ENCODE results near the gene KNCN.

KNCN gene

GRCh38 chr1:46554236-46554596 lies 2.8 kb upstream of the KNCN start:
- H3K4me1 ChIP-seq (ENCODE audit: control insufficient read depth, insufficient read depth, low read length): no peaks in the 10 kb centered on the region
- peaks cover 0 to 14% of the 10 kb centered on the region in 2 experiments; a peak in 1 of 3 replicates for H3K36me3 ChIP-seq (ENCODE audit: control insufficient read depth in 2 of 2, insufficient read depth in 1 of 2, low read length in 2 of 2)
- no peak overlapping the region for H3K27ac ChIP-seq (ENCODE audit: extremely low read depth, low read depth, low read length)
- no peaks in the 10 kb centered on the region for H3K9me3 ChIP-seq (ENCODE audit: control insufficient read depth, insufficient read depth, low read depth, low read length)
- no peak overlapping the region for H3K4me3 ChIP-seq (ENCODE audit: low read depth, low read length)
- ChIA-PET POLR2A (no interaction called here), CTCF (interaction anchor here (0.6 to 1.0 kb wide), 4 partner anchors 112 to 311 kb away, joined by 3 to 4 read pairs (median 3); no protein-coding TSS in a partner anchor)
- TF ChIP-seq ZFHX2 (tag by site-specific recombination; conservative IDR thresholded peaks at IDR 0.05) (no peak), GLI2 (tag by site-specific recombination; IDR thresholded peaks at IDR 0.05; ENCODE audit: borderline replicate concordance, low read depth) (no peak), MZF1 (tag by site-specific recombination; IDR thresholded peaks at IDR 0.05; ENCODE audit: borderline replicate concordance) (no peak), ZNF549 (tag by site-specific recombination; IDR thresholded peaks at IDR 0.05) (no peak), ZNF223 (tag by site-specific recombination; IDR thresholded peaks at IDR 0.05) (no peak), ZNF747 (tag by site-specific recombination; IDR thresholded peaks at IDR 0.05) (no peak), ZNF701 (tag by site-specific recombination; IDR thresholded peaks at IDR 0.05) (no peak), MYNN (tag by site-specific recombination; IDR thresholded peaks at IDR 0.05; ENCODE audit: borderline replicate concordance) (no peak), ZNF660 (tag by site-specific recombination; IDR thresholded peaks at IDR 0.05) (no peak), ZNF513 (tag by site-specific recombination; IDR thresholded peaks at IDR 0.05) (no peak), ZIC2 (tag by site-specific recombination; IDR thresholded peaks at IDR 0.05) (no peak), ZNF645 (tag by site-specific recombination; IDR thresholded peaks at IDR 0.05) (no peak), ZEB2 (tag by site-specific recombination; IDR thresholded peaks at IDR 0.05) (no peak)

- ChIA-PET CTCF (interaction anchor here (0.6 kb wide), 4 partner anchors 169 to 283 kb away, joined by 3 read pairs; no protein-coding TSS in a partner anchor), POLR2A (no interaction called here)
- Histone ChIP-seq H3K4me3 (ENCODE audit: low read depth, low read length) (no peak overlapping the region), H3K27ac (ENCODE audit: extremely low read depth, low read depth, low read length) (no peak overlapping the region), H3K36me3 (ENCODE audit: control insufficient read depth in 2 of 2, insufficient read depth in 1 of 2, low read length in 2 of 2) (peaks cover 0 to 7% of the 10 kb centered on the region in 2 experiments; a peak in 1 of 3 replicates), H3K9me3 (ENCODE audit: control insufficient read depth, insufficient read depth, low read depth, low read length) (no peaks in the 10 kb centered on the region), H3K4me1 (ENCODE audit: control insufficient read depth, insufficient read depth, low read length) (no peaks in the 10 kb centered on the region)
- no peak for TF ChIP-seq KLF1 (tag by site-specific recombination; IDR thresholded peaks at IDR 0.05)
- TF ChIP-seq CTCF (tag by site-specific recombination; IDR thresholded peaks at IDR 0.05): 0 out of 2 replicates have a peak, but pooled peaks have one; percentile 12
- TF ChIP-seq ZBTB48 (tag by site-specific recombination; IDR thresholded peaks at IDR 0.05): no peak
Measured at GRCh38 chr1:46553506-46553905, 2.1 kb upstream of the KNCN start.

- POLR2A ChIA-PET: no interaction called here
- no peaks in the 10 kb centered on the region for H3K36me3 ChIP-seq (ENCODE audit: control insufficient read depth in 2 of 2, insufficient read depth in 1 of 2, low read length in 2 of 2)
- no peaks in the 10 kb centered on the region for H3K9me3 ChIP-seq (ENCODE audit: control insufficient read depth, insufficient read depth, low read depth, low read length)
- no peaks in the 10 kb centered on the region for H3K4me1 ChIP-seq (ENCODE audit: control insufficient read depth, insufficient read depth, low read length)
- H3K27ac ChIP-seq (ENCODE audit: extremely low read depth, low read depth, low read length): no peak overlapping the region
- H3K4me3 ChIP-seq (ENCODE audit: low read depth, low read length): no peak overlapping the region
- CTCF ChIA-PET: interaction anchor here (0.5 to 0.7 kb wide), 3 partner anchors 52 to 173 kb away, joined by 3 to 5 read pairs (median 3); no protein-coding TSS in a partner anchor
- TF ChIP-seq ZNF560 (tag by site-specific recombination; IDR thresholded peaks at IDR 0.05; ENCODE audit: borderline replicate concordance) (no peak), BCL11A (tag by site-specific recombination; IDR thresholded peaks at IDR 0.05; ENCODE audit: low read depth) (no peak), ZNF580 (tag by site-specific recombination; IDR thresholded peaks at IDR 0.05) (no peak), ZNF658 (tag by site-specific recombination; IDR thresholded peaks at IDR 0.05) (no peak), ZNF837 (tag by site-specific recombination; IDR thresholded peaks at IDR 0.05) (no peak), ZNF501 (tag by site-specific recombination; IDR thresholded peaks at IDR 0.05) (no peak), ZNF202 (tag by site-specific recombination; IDR thresholded peaks at IDR 0.05; ENCODE audit: borderline replicate concordance) (no peak), ZNF223 (tag by site-specific recombination; IDR thresholded peaks at IDR 0.05) (no peak), ZBTB7A (tag by site-specific recombination; IDR thresholded peaks at IDR 0.05; ENCODE audit: low read depth) (no peak)
Measured at GRCh38 chr1:46552357-46553237, 1.1 kb upstream of the KNCN start.

All from HEK293 (cell line).